Subcutaneous adipose tissue (tissue), 4 donors: Measurements from ENCODE around the gene IGFALS. TPM values are rescaled to one million over a fixed set of nuclear protein-coding genes. Genes with fewer than 3 reads are reported as not detected.

Source experiments
- CTCF ChIP-seq: fragments of 450-650 bp; IDR thresholded peaks from one replicate; pipeline ENCODE4 v1.5.1; 2016; ENCODE audit warnings: low read depth, mild to moderate bottlenecking, control low read depth, antibody characterized with exemption, moderate library complexity
- total RNA-seq, 4 donors: library from RNA; depleted of rRNA; stranded (reverse); fragments of >200 nt; gene quantifications; one replicate each; pipeline ENCODE4 v1.1.0, GENCODE V29; 2016

The IGFALS gene
- total RNA-seq, 4 donors from 2014 or later, result 0.66 TPM; not detected in 3

GRCh38 chr16:1809281-1809801 lies 15.8 kb upstream of the IGFALS start:
- TF ChIP-seq CTCF, result no peak

GRCh38 chr16:1808691-1809090 lies 15.2 kb upstream of the IGFALS start:
- no peak for TF ChIP-seq CTCF

GRCh38 chr16:1807626-1808025 lies 14.1 kb upstream of the IGFALS start:
- TF ChIP-seq CTCF, result no peak

- TF ChIP-seq CTCF, result no peak
Observed at GRCh38 chr16:1800701-1801100, 7.2 kb upstream of the IGFALS start.

- TF ChIP-seq CTCF, result no peak
Observed at GRCh38 chr16:1794908-1795666, 1.6 kb upstream of the IGFALS start.

GRCh38 chr16:1794221-1794871 lies 841 bp upstream of the IGFALS start:
- no peak for TF ChIP-seq CTCF

- no peak for TF ChIP-seq CTCF
Observed at GRCh38 chr16:1792836-1793577, 498 bp downstream of the IGFALS start.
